ENCODE results near the gene FUBP3.

FUBP3 gene

GRCh38 chr9:130609163-130609562, 29.8 kb downstream of the FUBP3 start:
- DNase-seq, result no peak

- DNase-seq, result no peak
These were observed 31.7 kb downstream of the FUBP3 start for GRCh38 chr9:130610862-130611707.

GRCh38 chr9:130616451-130616850, 37.1 kb downstream of the FUBP3 start:
- DNase-seq, result no peak

GRCh38 chr9:130623466-130623865, 44.1 kb downstream of the FUBP3 start:
- DNase-seq, result no peak

- no peak for DNase-seq
These were observed 44.8 kb downstream of the FUBP3 start for GRCh38 chr9:130624154-130624553.

- DNase-seq, result no peak
These were observed 47.0 kb downstream of the FUBP3 start for GRCh38 chr9:130626249-130626996.

- no peak for DNase-seq
These were observed 47.7 kb downstream of the FUBP3 start for GRCh38 chr9:130627051-130627450.

- DNase-seq, result no peak
These were observed 48.8 kb downstream of the FUBP3 start for GRCh38 chr9:130627896-130628792.

- no peak for DNase-seq
These were observed 50.2 kb downstream of the FUBP3 start for GRCh38 chr9:130629443-130630070.

- DNase-seq, result no peak
These were observed 50.7 kb downstream of the FUBP3 start for GRCh38 chr9:130630071-130630450.

- no peak for DNase-seq
These were observed 51.3 kb downstream of the FUBP3 start for GRCh38 chr9:130630506-130631330.

- DNase-seq, result no peak
These were observed 52.1 kb downstream of the FUBP3 start for GRCh38 chr9:130631331-130632080.

GRCh38 chr9:130632081-130632710, 52.8 kb downstream of the FUBP3 start:
- DNase-seq, result no peak

GRCh38 chr9:130632841-130633240, 53.5 kb downstream of the FUBP3 start:
- no peak for DNase-seq

- DNase-seq, result no peak
These were observed 54.2 kb downstream of the FUBP3 start for GRCh38 chr9:130633336-130634190.

GRCh38 chr9:130634191-130634768, 54.9 kb downstream of the FUBP3 start:
- DNase-seq, result no peak

- no peak for DNase-seq
These were observed 55.4 kb downstream of the FUBP3 start for GRCh38 chr9:130634801-130635200.

- DNase-seq, result no peak
These were observed 55.9 kb downstream of the FUBP3 start for GRCh38 chr9:130635306-130635705.

Measured in stimulated activated CD8-positive, alpha-beta memory T cell treated with anti-CD3 and anti-CD28 coated beads, Interleukin-4, amount 100 ng/mL, for 48 hours (primary cell).